H1 (cell line): ENCODE results near the gene PASD1. TPM values are rescaled to one million over a fixed set of nuclear protein-coding genes. Genes with fewer than 3 reads are reported as not detected.

Experiments
- CTCF ChIA-PET: fragments of 300-600 bp; sonication (Branson Sonifier 250); formaldehyde crosslinking; loops from one replicate; lab custom pipeline; 2021; ENCODE audit not compliant: partially characterized antibody; lab: Charles Lee
- POLR2A ChIA-PET: fragments of 300-600 bp; sonication (Branson Sonifier 250); formaldehyde crosslinking; loops from one replicate; lab custom pipeline; 2021; ENCODE audit warnings: inconsistent platforms; ENCODE audit not compliant: partially characterized antibody; lab: Charles Lee
- DNase-seq, 2 experiments: peaks; one replicate each; pipeline versions ENCODE4 v3.0.0 to v3.0.0-alpha.2; 2010 to 2022; ENCODE audit warnings: low spot score in 2 of 2, low read depth in 1 of 2, mixed read lengths in 1 of 2
- FAIRE-seq: peaks from 2 replicates; lab custom pipeline; 2011; peaks lifted over from hg19 to GRCh38; lab: Jason Lieb, UNC
- H2AFZ ChIP-seq: 2 replicates; pipeline ENCODE4 v1.8.1; 2012; ENCODE audit warnings: low read length, inconsistent platforms
- H2AK5ac ChIP-seq: 2 replicates; pipeline ENCODE4 v1.6.1; 2013; ENCODE audit warnings: low read depth, low read length
- H2BK120ac ChIP-seq: replicated peaks from 2 replicates; pipeline ENCODE3; 2013; ENCODE audit warnings: low read depth, low read length, inconsistent platforms
- H2BK12ac ChIP-seq: 2 replicates; pipeline ENCODE4 v1.6.1; 2013; ENCODE audit warnings: low read depth, low read length
- H2BK15ac ChIP-seq: 2 replicates; pipeline ENCODE4 v1.6.1; 2013; ENCODE audit warnings: low read length
- H2BK20ac ChIP-seq: 2 replicates; pipeline ENCODE4 v1.6.1; 2013; ENCODE audit warnings: low read length
- H2BK5ac ChIP-seq: 2 replicates; pipeline ENCODE4 v1.6.1; 2013; ENCODE audit warnings: low read depth, low read length
- H3K14ac ChIP-seq: 2 replicates; pipeline ENCODE4 v1.6.1; 2013; ENCODE audit warnings: inconsistent platforms; ENCODE audit not compliant: insufficient read length
- H3K18ac ChIP-seq: 2 replicates; pipeline ENCODE4 v1.6.1; 2013; ENCODE audit warnings: low read length; ENCODE audit errors: extremely low read depth
- H3K23ac ChIP-seq: 2 replicates; pipeline ENCODE4 v1.6.1; 2013; ENCODE audit warnings: inconsistent platforms; ENCODE audit not compliant: insufficient read length
- H3K23me2 ChIP-seq: 2 replicates; pipeline ENCODE4 v1.6.1; 2013; ENCODE audit warnings: low read depth, low read length
- H3K27ac ChIP-seq: 2 replicates; pipeline ENCODE4 v1.6.1; 2011; ENCODE audit warnings: low read depth, low read length, inconsistent platforms
- H3K27me3 ChIP-seq, 4 experiments: replicated peaks in 1 of 4; 1 replicate in 1 of 4; 2 replicates in 3 of 4; pipeline versions ENCODE4 v1.6.1 to v1.8.1; 2011 to 2013; ENCODE audit warnings: low read length in 3 of 4, mild to moderate bottlenecking in 3 of 4, inconsistent platforms in 2 of 4, mixed read lengths in 2 of 4, moderate library complexity in 1 of 4; ENCODE audit not compliant: control insufficient read depth in 3 of 4, insufficient read depth in 3 of 4; ENCODE audit errors: extremely low read depth in 1 of 4
- H3K36me3 ChIP-seq, 4 experiments: 2 replicates each; pipeline versions ENCODE4 v1.6.1 to v1.8.1; 2011 to 2013; ENCODE audit warnings: mild to moderate bottlenecking in 4 of 4, low read length in 3 of 4, moderate library complexity in 2 of 4, control low read depth in 1 of 4, inconsistent platforms in 1 of 4; ENCODE audit not compliant: insufficient read depth in 4 of 4, control insufficient read depth in 2 of 4
- H3K4ac ChIP-seq: replicated peaks from 2 replicates; pipeline ENCODE3; 2013; ENCODE audit warnings: low read length, low read depth, mixed read lengths, inconsistent platforms; ENCODE audit not compliant: insufficient read length
- H3K4me1 ChIP-seq, 4 experiments: replicated peaks in 1 of 4; 1 replicate in 1 of 4; 2 replicates in 3 of 4; pipeline versions ENCODE4 v1.6.1 to v1.8.1; 2011 to 2013; ENCODE audit warnings: low read length in 3 of 4, inconsistent platforms in 2 of 4, mixed read lengths in 1 of 4; ENCODE audit not compliant: insufficient read depth in 4 of 4, control insufficient read depth in 3 of 4
- H3K4me2 ChIP-seq, 2 experiments: 2 replicates each; pipeline versions ENCODE4 v1.6.1 to v1.8.1; 2011 to 2013; ENCODE audit warnings: low read depth in 2 of 2, low read length in 2 of 2, control low read depth in 1 of 2, inconsistent platforms in 1 of 2, mild to moderate bottlenecking in 1 of 2; ENCODE audit not compliant: insufficient read depth in 1 of 2
- H3K4me3 ChIP-seq, 4 experiments: fragments of 200-600, 300-600 bp in 1 of 4; sonication (generic), shearing (Covaris generic), sonication (Bioruptor Twin) in 1 of 4; 2 replicates each; pipeline versions ENCODE4 v1.5.1 to v1.8.1; 2011 to 2016; ENCODE audit warnings: low read length in 4 of 4, low read depth in 3 of 4, control low read depth in 2 of 4, inconsistent platforms in 2 of 4, mild to moderate bottlenecking in 2 of 4, mixed read lengths in 1 of 4, moderate library complexity in 1 of 4; ENCODE audit not compliant: insufficient read depth in 2 of 4; ENCODE audit errors: extremely low read depth in 1 of 4
- H3K56ac ChIP-seq: replicated peaks from 2 replicates; pipeline ENCODE3; 2013; ENCODE audit warnings: low read depth, mild to moderate bottlenecking, mixed read lengths, low read length, inconsistent platforms; ENCODE audit not compliant: insufficient read length
- H3K79me1 ChIP-seq: 2 replicates; pipeline ENCODE4 v1.6.1; 2013; ENCODE audit warnings: low read depth, low read length, control low read depth
- H3K79me2 ChIP-seq, 2 experiments: 2 replicates each; pipeline versions ENCODE4 v1.6.1 to v1.8.1; 2012 to 2013; ENCODE audit warnings: low read length in 2 of 2, mild to moderate bottlenecking in 2 of 2, inconsistent platforms in 1 of 2; ENCODE audit not compliant: insufficient read depth in 2 of 2, control insufficient read depth in 1 of 2
- H3K9ac ChIP-seq, 4 experiments: replicated peaks in 1 of 4; 1 replicate in 1 of 4; 2 replicates in 3 of 4; pipeline versions ENCODE4 v1.6.1 to v1.8.1; 2011 to 2013; ENCODE audit warnings: low read depth in 3 of 4, low read length in 3 of 4, control low read depth in 2 of 4, mild to moderate bottlenecking in 2 of 4, moderate library complexity in 2 of 4, inconsistent platforms in 1 of 4; ENCODE audit errors: extremely low read depth in 1 of 4
- H3K9me3 ChIP-seq, 2 experiments: 2 replicates each; pipeline versions ENCODE4 v1.6.1 to v1.8.1; 2012 to 2013; ENCODE audit warnings: mild to moderate bottlenecking in 2 of 2, moderate library complexity in 2 of 2, control low read depth in 1 of 2, inconsistent platforms in 1 of 2, low read depth in 1 of 2, low read length in 1 of 2, mixed read lengths in 1 of 2; ENCODE audit not compliant: insufficient read depth in 2 of 2
- H4K20me1 ChIP-seq, 2 experiments: replicated peaks in 1 of 2; 2 replicates each; pipeline versions ENCODE3 to v1.8.1; 2011 to 2013; ENCODE audit warnings: inconsistent platforms in 2 of 2, low read length in 2 of 2, mild to moderate bottlenecking in 1 of 2; ENCODE audit not compliant: insufficient read depth in 2 of 2, control insufficient read depth in 1 of 2
- H4K5ac ChIP-seq: 2 replicates; pipeline ENCODE4 v1.6.1; 2013; ENCODE audit warnings: low read length, low read depth, mixed read lengths, inconsistent platforms; ENCODE audit not compliant: insufficient read length
- H4K8ac ChIP-seq: 2 replicates; pipeline ENCODE4 v1.8.0; 2013; ENCODE audit warnings: mild to moderate bottlenecking, moderate library complexity, low read length, inconsistent platforms; ENCODE audit not compliant: insufficient read depth; ENCODE audit errors: extremely low read depth
- H4K91ac ChIP-seq: replicated peaks from 2 replicates; pipeline ENCODE3; 2013; ENCODE audit warnings: low read length, mixed read lengths, inconsistent platforms; ENCODE audit not compliant: insufficient read length
- SIN3A ChIP-seq, 2 experiments: IDR thresholded peaks in 1 of 2; conservative IDR thresholded peaks in 1 of 2; 2 replicates each; pipeline ENCODE4 v1.6.1; 2011 to 2012; ENCODE audit warnings: low read length in 2 of 2, improper control_type of control experiment in 1 of 2, low read depth in 1 of 2, mild to moderate bottlenecking in 1 of 2
- SRF ChIP-seq: IDR thresholded peaks from 2 replicates; pipeline ENCODE4 v1.6.1; 2011; ENCODE audit warnings: mild to moderate bottlenecking, low read depth, low read length, moderate library complexity
- WGBS, 2 experiments: shearing (Covaris generic) in 1 of 2; methylation state at CpG; one replicate each; pipeline versions ENCODE4 v1.1.6 to v1.1.7; 2013 to 2015; ENCODE audit warnings: low lambda C conversion rate in 2 of 2, mixed read lengths in 2 of 2, inconsistent platforms in 1 of 2, low coverage in 1 of 2, missing lambda C conversion rate in 1 of 2; ENCODE audit not compliant: insufficient replicate concordance in 2 of 2, insufficient coverage in 1 of 2, insufficient read length in 1 of 2; ENCODE audit errors: extremely low coverage in 1 of 2, missing lambda C conversion rate in 1 of 2; 5-methylcytosine and 5-hydroxymethylcytosine counted together
- polyA plus RNA-seq, 7 experiments: library from polyadenylated mRNA; depleted of rRNA in 3 of 7; stranded (reverse) in 5 of 7; unstranded in 2 of 7; fragments of >200 nt in 5 of 7; fragments of 200-250 nt in 2 of 7; gene quantifications; 1 replicate in 5 of 7; 2 replicates in 1 of 7; 4 replicates in 1 of 7; pipeline versions ENCODE4 v1.2.1 to v1.2.3, GENCODE V29; 2011 to 2013; ENCODE audit warnings: missing spikeins in 2 of 7, mixed read lengths in 2 of 7
- total RNA-seq: library from RNA; stranded (reverse); fragmentation: NEBNext Ultra II Directional; extraction: Animal tissue kit (Norgen Biotek cat#: 25700); gene quantifications from 2 replicates; pipeline ENCODE4 v1.2.1, GENCODE V29; 2021

The PASD1 gene
- total and polyA plus RNA-seq, 2 of the 8 experiments (the other 6 are each of a cell fraction or from before 2014, with no cell fraction given), result 0.03 to 0.09 TPM

DNA sequence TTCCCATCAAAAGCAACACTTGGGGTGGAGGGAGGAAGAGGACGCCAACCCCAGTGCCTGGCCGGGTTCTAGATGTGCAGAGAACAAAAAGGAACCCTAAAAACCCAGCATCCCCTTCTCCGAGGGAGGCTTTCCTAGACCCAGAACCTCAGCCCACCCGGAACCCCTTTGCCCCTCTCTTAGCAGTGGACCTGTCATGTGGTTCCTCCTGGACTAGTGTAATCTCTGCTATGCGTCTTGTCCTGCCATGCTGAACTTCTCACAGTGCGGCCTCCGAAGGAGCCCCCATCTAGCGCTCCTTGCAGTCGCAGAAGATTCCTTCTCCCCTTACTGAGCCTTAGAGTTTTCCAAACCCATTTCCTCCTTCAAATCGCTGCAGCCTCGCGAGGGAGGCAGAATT is 130.6 kb downstream of the PASD1 start:
- no peak overlapping the region for H3K9ac ChIP-seq
- no peak overlapping the region for H2AFZ ChIP-seq
- no peaks in the 10 kb centered on the region for H3K36me3 ChIP-seq
- DNase-seq (no peak), FAIRE-seq (no peak)
- no peak overlapping the region; the same call in 1 of the 2 replicates for H3K18ac ChIP-seq
- H4K91ac ChIP-seq, result no peak overlapping the region
- WGBS, 2 experiments, result 72% methylated on average over 8 of the region's 12 CpGs; no CpG with 5 or more reads in 1 of the 2 experiments
- TF ChIP-seq SRF (no peak), SIN3A (conservative IDR thresholded peaks at IDR 0.05 in 1 of 2, IDR thresholded peaks at IDR 0.05 in 1 of 2; ENCODE audit: low read depth in 1 of 2, low read length in 2 of 2) (no peak)
- H4K20me1 ChIP-seq, result no peaks in the 10 kb centered on the region
- H3K23me2 ChIP-seq, result no peaks in the 10 kb centered on the region
- no peak overlapping the region for H3K27ac ChIP-seq
- no peak overlapping the region for H4K5ac ChIP-seq
- CTCF ChIA-PET, result interaction anchor here (1.1 kb wide), 1 partner anchor 40 kb away, joined by 3 read pairs; no protein-coding TSS in a partner anchor
- no peaks in the 10 kb centered on the region for H3K9me3 ChIP-seq
- no peak overlapping the region for H2BK120ac ChIP-seq
- H4K8ac ChIP-seq, result no peak overlapping the region
- no peak overlapping the region for H3K4ac ChIP-seq
- peak overlapping the region; percentile 17 to 59 (median 40); a peak in 5 of 8 replicates for H3K4me3 ChIP-seq
- H3K4me1 ChIP-seq, result peaks cover 0 to 6% (median 0%) of the 10 kb centered on the region in 4 experiments; a peak in 1 of 7 replicates
- H2AK5ac ChIP-seq, result no peak overlapping the region
- H3K14ac ChIP-seq, result no peak overlapping the region
- H3K23ac ChIP-seq, result no peak overlapping the region
- H2BK5ac ChIP-seq, result no peak overlapping the region
- H3K79me2 ChIP-seq, result no peaks in the 10 kb centered on the region
- no peak overlapping the region for H2BK12ac ChIP-seq
- H2BK15ac ChIP-seq, result no peak overlapping the region
- H3K4me2 ChIP-seq, result peak overlapping the region; percentile 62 to 83; a peak in 1 of 4 replicates
- H2BK20ac ChIP-seq, result no peak overlapping the region
- POLR2A ChIA-PET, result interaction anchor here (0.6 kb wide), 1 partner anchor 16 kb away, joined by 3 read pairs; no protein-coding TSS in a partner anchor
- no peaks in the 10 kb centered on the region for H3K79me1 ChIP-seq
- H3K27me3 ChIP-seq, result peaks cover 0 to 6% (median 1%) of the 10 kb centered on the region in 4 experiments; a peak in 2 of 7 replicates
- H3K56ac ChIP-seq, result no peak overlapping the region
